IMR-90 (cell line): ENCODE data around the gene TPSB2. TPM values are rescaled to one million over a fixed set of nuclear protein-coding genes. Genes with fewer than 3 reads are reported as not detected.
"Not testable (repeated sequence)": the region's sequence is repeated elsewhere in the genome, so short reads cannot be mapped to it uniquely, and the experiment has no call there.

ENCODE experiments used
- ATAC-seq: fragments of 200-7000 bp; cut with Tn5 transposase; 2 replicates; pipeline ENCODE4 v1.9.1; 2020; ENCODE audit warnings: low read depth, mild to moderate bottlenecking, moderate library complexity
- BruUV-seq: library from RNA; stranded (reverse); fragments of 400-500 nt; replicated peaks from 2 replicates; lab custom pipeline; 2021; lab: Mats Ljungman, UMichigan
- CTCF ChIA-PET: fragments of 300-600 bp; formaldehyde crosslinking; extraction: SDS; loops from one replicate; lab custom pipeline; 2021; ENCODE audit warnings: antibody characterized with exemption; lab: Yijun Ruan, JAX
- POLR2A ChIA-PET: fragments of 300-600 bp; sonication (Branson Sonifier 250); formaldehyde crosslinking; loops from one replicate; lab custom pipeline; 2022; ENCODE audit warnings: antibody characterized with exemption; ENCODE audit not compliant: unreplicated experiment; lab: Charles Lee
- DNase-seq: peaks from one replicate; pipeline ENCODE4 v3.0.0; 2013
- H2AFZ ChIP-seq: replicated peaks from 2 replicates; pipeline ENCODE3; 2013; ENCODE audit warnings: low read length, mild to moderate bottlenecking; ENCODE audit not compliant: poor library complexity
- H2AK5ac ChIP-seq: 2 replicates; pipeline ENCODE4 v1.6.1; 2013; ENCODE audit warnings: low read depth, low read length, inconsistent platforms
- H2AK9ac ChIP-seq: replicated peaks from 2 replicates; pipeline ENCODE3; 2013; ENCODE audit warnings: mild to moderate bottlenecking, low read depth, low read length, moderate library complexity; ENCODE audit not compliant: poor library complexity
- H2BK120ac ChIP-seq: 2 replicates; pipeline ENCODE4 v1.6.1; 2013; ENCODE audit warnings: low read depth, low read length, inconsistent platforms
- H2BK15ac ChIP-seq: 3 replicates; pipeline ENCODE4 v1.6.1; 2013; ENCODE audit warnings: low read depth, low read length, inconsistent platforms
- H2BK20ac ChIP-seq: 2 replicates; pipeline ENCODE4 v1.6.1; 2013; ENCODE audit warnings: low read depth, mild to moderate bottlenecking, inconsistent platforms, low read length, moderate library complexity
- H2BK5ac ChIP-seq: 2 replicates; pipeline ENCODE4 v1.6.1; 2013; ENCODE audit warnings: mild to moderate bottlenecking, low read depth, low read length, inconsistent platforms; ENCODE audit not compliant: poor library complexity, severe bottlenecking
- H3K14ac ChIP-seq: replicated peaks from 2 replicates; pipeline ENCODE4 v1.6.1; 2013; ENCODE audit warnings: low read depth, low read length, inconsistent platforms
- H3K18ac ChIP-seq: 2 replicates; pipeline ENCODE4 v1.6.1; 2013; ENCODE audit warnings: low read depth, low read length, control low read depth
- H3K23ac ChIP-seq: 2 replicates; pipeline ENCODE4 v1.6.1; 2013; ENCODE audit warnings: low read depth, low read length, inconsistent platforms
- H3K27ac ChIP-seq: 2 replicates; pipeline ENCODE4 v1.5.1; 2013; ENCODE audit warnings: mild to moderate bottlenecking, control low read depth, low read length; ENCODE audit not compliant: insufficient read depth
- H3K27me3 ChIP-seq: 2 replicates; pipeline ENCODE4 v1.6.1; 2013; ENCODE audit warnings: low read length; ENCODE audit not compliant: control insufficient read depth, insufficient read depth
- H3K36me3 ChIP-seq: 2 replicates; pipeline ENCODE4 v1.6.1; 2013; ENCODE audit warnings: low read length, mixed read lengths; ENCODE audit not compliant: control insufficient read depth, insufficient read depth
- H3K4ac ChIP-seq: 2 replicates; pipeline ENCODE4 v1.6.1; 2013; ENCODE audit warnings: low read depth, low read length, inconsistent platforms
- H3K4me1 ChIP-seq: 2 replicates; pipeline ENCODE4 v1.6.1; 2013; ENCODE audit warnings: low read length, mixed read lengths; ENCODE audit not compliant: control insufficient read depth, insufficient read depth
- H3K4me2 ChIP-seq: 2 replicates; pipeline ENCODE4 v1.6.1; 2013; ENCODE audit warnings: low read depth, mild to moderate bottlenecking, control low read depth, low read length, moderate library complexity
- H3K4me3 ChIP-seq: 2 replicates; pipeline ENCODE4 v1.5.1; 2013; ENCODE audit warnings: low read depth, mild to moderate bottlenecking, control low read depth, low read length, moderate library complexity; ENCODE audit not compliant: insufficient read depth
- H3K56ac ChIP-seq: 2 replicates; pipeline ENCODE4 v1.6.1; 2013; ENCODE audit warnings: low read length, inconsistent platforms; ENCODE audit not compliant: insufficient read depth; ENCODE audit errors: extremely low read depth
- H3K79me1 ChIP-seq, 2 experiments: 2 replicates each; pipeline ENCODE4 v1.6.1; 2013; ENCODE audit warnings: low read length in 2 of 2, inconsistent platforms in 1 of 2, low read depth in 1 of 2
- H3K9ac ChIP-seq: 2 replicates; pipeline ENCODE4 v1.6.1; 2013; ENCODE audit warnings: low read depth, low read length, control low read depth
- H3K9me1 ChIP-seq: 2 replicates; pipeline ENCODE4 v1.6.1; 2013; ENCODE audit warnings: low read length, inconsistent platforms; ENCODE audit not compliant: insufficient read depth
- H3K9me3 ChIP-seq: 2 replicates; pipeline ENCODE4 v1.6.1; 2013; ENCODE audit warnings: low read length; ENCODE audit not compliant: control insufficient read depth, insufficient read depth
- H4K20me1 ChIP-seq: 2 replicates; pipeline ENCODE4 v1.6.1; 2013; ENCODE audit warnings: low read length, inconsistent platforms; ENCODE audit not compliant: insufficient read depth
- H4K5ac ChIP-seq: 2 replicates; pipeline ENCODE4 v1.6.1; 2013; ENCODE audit warnings: mild to moderate bottlenecking, low read depth, low read length, control low read depth
- H4K8ac ChIP-seq, 2 experiments: 2 replicates each; pipeline ENCODE4 v1.6.1; 2013; ENCODE audit warnings: low read depth in 2 of 2, low read length in 2 of 2, control low read depth in 1 of 2, inconsistent platforms in 1 of 2
- H4K91ac ChIP-seq: 2 replicates; pipeline ENCODE4 v1.6.1; 2013; ENCODE audit warnings: low read depth, low read length, inconsistent platforms; ENCODE audit not compliant: insufficient read depth
- WGBS, 2 experiments: methylation state at CpG; one replicate each; pipeline versions ENCODE4 v1.1.5 to v1.1.7; 2013; ENCODE audit warnings: missing lambda C conversion rate in 2 of 2; ENCODE audit not compliant: insufficient read length in 1 of 2; ENCODE audit errors: extremely low coverage in 2 of 2; 5-methylcytosine and 5-hydroxymethylcytosine counted together
- dilution Hi-C: fragments of 300-500 bp; cut with HindIII; formaldehyde crosslinking; loops from one replicate; pipeline ENCODE4 v1.14.3; 2018; ENCODE audit warnings: low sequenced_read_pairs; ENCODE audit not compliant: unreplicated experiment
- in situ Hi-C: fragments of 300-500 bp; cut with MboI; formaldehyde crosslinking; loops from 3 replicates; pipeline ENCODE4 v1.14.3; 2019; ENCODE audit warnings: low sequenced_read_pairs, inconsistent platforms, mixed read lengths
- intact Hi-C: fragments of 100-400 bp; cut with micrococcal nuclease; formaldehyde crosslinking; loops from 2 replicates; pipeline ENCODE4 v1.10.0; 2022
- polyA plus RNA-seq, 3 experiments: library from polyadenylated mRNA; depleted of rRNA; stranded (reverse); fragments of >200 nt; gene quantifications; 2 replicates each; pipeline ENCODE4 v1.2.3, GENCODE V29; 2012; ENCODE audit warnings: low replicate concordance in 1 of 3
- total RNA-seq: library from RNA; depleted of rRNA; stranded (reverse); fragments of >200 nt; gene quantifications from 2 replicates; pipeline ENCODE4 v1.2.3, GENCODE V29; 2012

The TPSB2 gene
- total and polyA plus RNA-seq, 2 of the 4 experiments (the other 2 are of a cell fraction): not detected

DNA sequence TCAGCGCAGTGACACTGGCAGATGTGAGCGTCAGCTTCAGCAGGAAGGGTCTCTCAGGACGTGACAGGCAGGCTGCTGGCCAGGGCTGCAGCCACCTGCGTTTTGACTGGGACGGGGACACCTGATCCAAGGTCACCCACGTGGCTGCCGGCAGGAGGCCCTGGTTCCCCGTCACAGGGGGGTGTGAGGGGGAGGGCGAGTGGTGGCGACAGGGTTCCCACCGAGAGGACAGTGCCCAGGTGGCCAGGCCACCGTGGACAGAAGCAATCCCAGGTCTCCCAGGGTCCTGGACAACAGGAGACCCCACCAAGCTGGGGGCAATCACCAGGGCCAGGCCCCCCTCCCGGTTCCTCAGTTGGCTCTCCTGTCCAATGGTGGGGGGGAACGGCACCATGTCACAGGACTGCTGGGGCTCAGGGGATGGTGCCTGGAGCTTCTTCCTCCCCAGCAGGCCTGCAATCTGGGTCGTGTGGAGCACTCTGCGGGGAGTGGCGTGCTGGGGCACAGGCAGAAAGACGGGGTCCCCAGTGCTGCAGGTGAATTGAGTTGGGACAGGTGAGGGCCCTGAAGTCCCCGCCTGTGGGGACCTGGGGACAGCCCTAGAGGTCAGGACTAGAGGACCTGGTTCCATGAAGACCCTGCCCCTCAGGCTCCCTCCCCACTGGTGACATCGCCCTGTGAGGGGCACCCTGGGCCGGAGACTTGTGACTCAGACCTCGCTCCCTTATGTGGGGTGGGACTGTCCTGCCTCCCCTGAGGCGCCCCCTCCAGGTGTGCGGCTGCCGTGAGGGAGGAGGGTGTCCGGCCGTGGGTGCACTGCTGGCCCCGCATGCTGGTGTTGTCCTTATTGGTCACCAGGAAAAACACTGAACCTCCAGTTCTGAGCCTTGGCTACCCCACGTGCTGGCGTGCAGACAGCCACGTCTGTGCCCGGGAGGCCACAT lies 14.2 kb upstream of the TPSB2 start:
- in situ Hi-C loops, ATAC-seq, POLR2A ChIA-PET, H3K23ac ChIP-seq, H3K79me1 ChIP-seq, H2AFZ ChIP-seq, H3K9me1 ChIP-seq, H3K4me2 ChIP-seq, H2BK120ac ChIP-seq, H4K8ac ChIP-seq, intact Hi-C loops, H3K9ac ChIP-seq, H2AK9ac ChIP-seq, H4K91ac ChIP-seq, H3K18ac ChIP-seq, H4K20me1 ChIP-seq, H3K14ac ChIP-seq, dilution Hi-C loops, H4K5ac ChIP-seq, H2AK5ac ChIP-seq, BruUV-seq, H2BK15ac ChIP-seq, CTCF ChIA-PET, H2BK20ac ChIP-seq, H3K9me3 ChIP-seq, H3K4ac ChIP-seq, H2BK5ac ChIP-seq, DNase-seq, H3K27ac ChIP-seq, H3K56ac ChIP-seq, H3K4me3 ChIP-seq, H3K36me3 ChIP-seq, H3K4me1 ChIP-seq: not testable (repeated sequence)
- 29% methylated on average over 3 of the region's 32 CpGs; no CpG with 5 or more reads in 1 of the 2 experiments for WGBS, 2 experiments
- peaks cover 18% of the 10 kb centered on the region for H3K27me3 ChIP-seq

DNA sequence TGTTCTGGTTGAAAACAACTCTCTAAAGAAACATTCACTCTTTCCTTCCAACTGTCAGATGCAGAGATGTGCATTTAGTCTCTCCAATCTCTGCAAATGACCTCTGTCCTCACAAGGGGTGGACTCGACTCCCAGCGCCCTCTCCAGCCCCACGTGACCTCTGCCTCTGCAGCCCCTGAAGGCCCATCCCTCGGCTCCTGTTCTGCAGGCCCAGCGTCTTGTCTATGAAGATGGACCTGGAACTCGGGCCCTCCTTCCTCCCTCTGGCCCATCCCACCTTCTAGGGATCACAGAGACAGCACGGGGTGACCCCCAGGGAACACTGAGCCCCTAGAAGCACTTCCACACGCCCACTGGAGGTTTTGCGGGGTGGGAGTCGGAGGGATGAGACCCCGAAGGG lies 13.4 kb upstream of the TPSB2 start:
- 42% methylated on average over 3 of the region's 11 CpGs; no CpG with 5 or more reads in 1 of the 2 experiments for WGBS, 2 experiments
- dilution Hi-C loops, H2BK20ac ChIP-seq: not testable (repeated sequence)

More for the DNA sequence above, 13.4 kb upstream of the TPSB2 start:
- H3K9me1 ChIP-seq, H2BK15ac ChIP-seq, H3K36me3 ChIP-seq, POLR2A ChIA-PET, H3K18ac ChIP-seq, H3K4ac ChIP-seq, H2BK5ac ChIP-seq, H3K56ac ChIP-seq, H4K20me1 ChIP-seq, H3K27ac ChIP-seq, H2AK9ac ChIP-seq, in situ Hi-C loops, ATAC-seq, H4K5ac ChIP-seq, H3K4me2 ChIP-seq, H3K14ac ChIP-seq, H2AK5ac ChIP-seq, H3K4me3 ChIP-seq, H4K91ac ChIP-seq, BruUV-seq, H3K9me3 ChIP-seq, DNase-seq, H3K9ac ChIP-seq, H3K4me1 ChIP-seq, H4K8ac ChIP-seq, CTCF ChIA-PET, H2BK120ac ChIP-seq, H2AFZ ChIP-seq, H3K23ac ChIP-seq, intact Hi-C loops, H3K79me1 ChIP-seq: not testable (repeated sequence)
- peaks cover 18% of the 10 kb centered on the region for H3K27me3 ChIP-seq
